ENCODE results near the gene OR8A1. TPM values are rescaled to one million over a fixed set of nuclear protein-coding genes. Genes with fewer than 3 reads are reported as not detected.

The OR8A1 gene
- total and polyA plus RNA-seq, 4 donors: 0.03 TPM; not detected in 3

DNA sequence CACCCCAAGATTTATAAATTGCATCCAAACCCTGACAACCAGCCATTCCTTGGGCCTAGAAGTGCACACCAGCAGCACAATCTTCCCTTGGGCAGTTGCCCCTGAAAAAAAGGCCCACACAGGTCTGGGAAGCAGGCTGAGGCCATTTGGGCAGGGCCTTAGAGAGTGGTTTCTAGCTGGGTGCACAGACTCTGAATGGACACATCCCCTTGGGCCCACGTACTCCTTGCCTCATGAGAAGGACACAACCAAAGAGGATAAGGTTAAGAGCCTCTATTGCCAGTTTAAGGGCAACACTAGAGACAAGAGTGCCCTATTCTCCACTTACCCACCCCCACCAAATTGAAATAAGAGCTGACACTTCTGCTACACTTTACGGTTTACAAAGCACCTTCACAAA is 40.5 kb downstream of the OR8A1 start:
- Histone ChIP-seq H3K27ac (ENCODE audit: low read depth, low read length) (no peak overlapping the region), H3K9me3 (ENCODE audit: control insufficient read depth, insufficient read depth, low read length) (no peaks in the 10 kb centered on the region), H3K27me3 (ENCODE audit: control insufficient read depth, insufficient read depth, low read length) (no peaks in the 10 kb centered on the region), H3K4me3 (ENCODE audit: low read depth, low read length) (no peak overlapping the region), H3K4me1 (ENCODE audit: control insufficient read depth, insufficient read depth, low read length) (no peaks in the 10 kb centered on the region), H3K36me3 (ENCODE audit: control insufficient read depth, insufficient read depth, low read length) (no peaks in the 10 kb centered on the region)
- DNase-seq (ENCODE audit: low read depth in 4 of 6, low spot score in 6 of 6): no peak
- 78% methylated on average over 1 of the region's 2 CpGs for WGBS (ENCODE audit: insufficient coverage)

DNA sequence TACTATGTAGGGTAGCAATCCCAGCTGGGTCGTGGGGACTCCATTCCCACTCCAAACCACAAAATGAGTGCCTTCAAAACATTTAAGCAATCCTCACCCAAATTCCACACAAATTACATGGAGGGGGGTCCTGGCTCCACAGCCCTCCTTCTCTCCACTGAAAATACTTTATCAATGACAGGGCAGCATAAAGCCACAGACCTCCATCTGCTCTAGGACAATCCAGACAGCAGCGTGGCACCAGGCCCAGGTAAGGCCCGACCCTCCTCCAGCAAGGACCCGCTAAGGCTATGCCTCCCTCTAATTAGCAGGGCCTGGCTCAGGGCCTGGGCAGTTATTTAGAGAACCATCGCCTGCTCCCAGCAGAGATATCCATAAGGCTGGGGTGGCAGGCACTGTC is 41.3 kb downstream of the OR8A1 start, which contains the start of gene PANX3:
TSS of gene PANX3 (plus strand) at position 365 of the 400 bp plus-strand sequence. CDS start 129 bp downstream, outside the sequence.
- H3K4me1 ChIP-seq (ENCODE audit: control insufficient read depth, insufficient read depth, low read length): no peaks in the 10 kb centered on the region
- no peaks in the 10 kb centered on the region for H3K36me3 ChIP-seq (ENCODE audit: control insufficient read depth, insufficient read depth, low read length)
- 61% methylated on average over 5 of the region's 5 CpGs for WGBS (ENCODE audit: insufficient coverage)
- no peak within 1 kb of the TSS for H3K4me3 ChIP-seq (ENCODE audit: low read depth, low read length)
- H3K27ac ChIP-seq (ENCODE audit: low read depth, low read length): no peak within 1 kb of the TSS
- H3K27me3 ChIP-seq (ENCODE audit: control insufficient read depth, insufficient read depth, low read length): no peaks in the 10 kb centered on the region
- H3K9me3 ChIP-seq (ENCODE audit: control insufficient read depth, insufficient read depth, low read length): no peaks in the 10 kb centered on the region
- no peak for DNase-seq (ENCODE audit: low read depth in 4 of 6, low spot score in 6 of 6)

DNA sequence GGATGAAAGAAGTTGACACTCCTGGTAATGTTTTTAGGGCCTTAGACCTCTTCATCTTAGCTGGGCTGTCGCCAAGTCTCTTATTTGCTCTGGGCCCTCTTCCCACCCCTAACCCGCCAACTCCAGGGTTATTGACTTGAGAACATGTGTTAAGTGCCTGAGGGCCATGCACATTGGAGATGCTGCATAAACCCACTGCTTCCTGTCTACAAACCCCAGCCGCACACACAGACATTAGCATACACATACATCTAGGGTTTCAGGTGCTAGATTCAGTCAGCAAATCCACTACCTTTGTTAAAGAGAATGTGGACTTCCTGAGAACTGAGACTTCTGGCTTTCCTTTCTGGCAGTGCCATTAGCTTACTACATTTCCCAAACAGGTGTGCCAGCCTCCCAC is 42.2 kb downstream of the OR8A1 start:
- H3K36me3 ChIP-seq (ENCODE audit: control insufficient read depth, insufficient read depth, low read length): no peaks in the 10 kb centered on the region
- no peak overlapping the region for H3K4me3 ChIP-seq (ENCODE audit: low read depth, low read length)
- 67% methylated on average over 1 of the region's 3 CpGs for WGBS (ENCODE audit: insufficient coverage)
- no peak overlapping the region for H3K27ac ChIP-seq (ENCODE audit: low read depth, low read length)
- H3K27me3 ChIP-seq (ENCODE audit: control insufficient read depth, insufficient read depth, low read length): no peaks in the 10 kb centered on the region
- no peak for DNase-seq (ENCODE audit: low read depth in 4 of 6, low spot score in 6 of 6)
- no peaks in the 10 kb centered on the region for H3K9me3 ChIP-seq (ENCODE audit: control insufficient read depth, insufficient read depth, low read length)
- no peaks in the 10 kb centered on the region for H3K4me1 ChIP-seq (ENCODE audit: control insufficient read depth, insufficient read depth, low read length)

DNA sequence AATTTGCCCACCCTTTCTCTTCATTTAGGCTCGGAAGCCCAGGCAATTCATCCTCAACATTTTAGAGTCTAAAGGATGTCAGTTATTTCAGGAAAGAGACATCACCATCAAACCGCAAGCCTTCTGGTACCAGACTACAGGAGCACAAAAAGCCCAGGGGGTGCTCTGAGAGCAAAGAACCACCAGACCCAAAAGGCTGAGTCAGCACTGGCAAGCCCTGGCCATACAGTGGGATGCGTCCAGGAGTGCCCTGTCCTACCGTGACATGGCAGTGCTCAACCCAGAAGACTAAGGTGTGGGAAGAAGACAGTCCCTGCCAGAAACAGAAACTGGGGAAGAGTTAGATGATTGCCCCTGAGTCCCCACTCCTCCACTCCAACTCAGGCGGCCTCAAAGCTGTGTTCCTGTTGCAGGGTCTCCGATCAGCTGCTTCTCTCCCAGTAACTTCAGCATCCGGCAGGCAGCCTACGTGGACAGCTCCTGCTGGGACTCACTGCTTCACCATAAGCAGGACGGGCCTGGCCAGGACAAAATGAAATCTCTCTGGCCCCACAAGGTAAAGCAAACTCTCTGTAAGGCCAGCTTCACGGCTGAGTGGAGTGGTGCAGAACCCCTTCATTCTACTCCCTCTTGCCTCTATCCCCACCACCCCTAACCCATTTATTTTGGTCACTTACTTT is 42.9 kb downstream of the OR8A1 start:
- no peak overlapping the region for H3K27ac ChIP-seq (ENCODE audit: low read depth, low read length)

DNA sequence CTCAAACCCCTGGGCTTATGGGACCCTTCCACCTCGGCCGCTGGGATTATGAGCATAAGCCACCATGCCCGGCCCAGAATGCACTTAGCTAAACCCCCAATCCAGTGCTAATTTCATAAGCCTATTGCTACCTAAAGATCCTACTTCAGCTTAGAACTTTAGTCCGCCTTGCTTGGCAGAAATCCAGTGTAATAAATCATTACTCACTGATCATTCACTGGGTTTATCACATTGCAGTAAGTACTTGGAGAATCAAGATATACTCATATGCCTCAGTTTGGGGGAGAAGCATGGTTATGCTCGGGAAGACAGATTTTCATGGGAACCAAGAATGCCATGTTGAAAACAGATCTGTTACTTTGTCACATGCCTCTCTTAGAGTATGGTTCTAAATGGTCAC is 49.1 kb downstream of the OR8A1 start:
- Histone ChIP-seq H3K4me3 (ENCODE audit: low read depth, low read length) (no peak overlapping the region), H3K36me3 (ENCODE audit: control insufficient read depth, insufficient read depth, low read length) (no peaks in the 10 kb centered on the region), H3K4me1 (ENCODE audit: control insufficient read depth, insufficient read depth, low read length) (no peaks in the 10 kb centered on the region), H3K9me3 (ENCODE audit: control insufficient read depth, insufficient read depth, low read length) (no peaks in the 10 kb centered on the region), H3K27ac (ENCODE audit: low read depth, low read length) (no peak overlapping the region), H3K27me3 (ENCODE audit: control insufficient read depth, insufficient read depth, low read length) (peaks cover 3% of the 10 kb centered on the region)
- no peak for DNase-seq (ENCODE audit: low read depth in 4 of 6, low spot score in 6 of 6)
- 92% methylated on average over 3 of the region's 5 CpGs for WGBS (ENCODE audit: insufficient coverage)

More for the DNA sequence above, 42.9 kb downstream of the OR8A1 start:
- DNase-seq (ENCODE audit: low read depth in 4 of 6, low spot score in 6 of 6): no peak
- no peaks in the 10 kb centered on the region for H3K36me3 ChIP-seq (ENCODE audit: control insufficient read depth, insufficient read depth, low read length)
- WGBS (ENCODE audit: insufficient coverage): 67% methylated on average over 9 of the region's 10 CpGs
- no peaks in the 10 kb centered on the region for H3K9me3 ChIP-seq (ENCODE audit: control insufficient read depth, insufficient read depth, low read length)
- H3K4me1 ChIP-seq (ENCODE audit: control insufficient read depth, insufficient read depth, low read length): no peaks in the 10 kb centered on the region
- no peak overlapping the region for H3K4me3 ChIP-seq (ENCODE audit: low read depth, low read length)
- peaks cover 3% of the 10 kb centered on the region for H3K27me3 ChIP-seq (ENCODE audit: control insufficient read depth, insufficient read depth, low read length)

Small RNA genes within 50 kb of the gene (small RNA-seq; reads per million reads assigned to genes)
- gene OR8A3P (ENCODE audit: low replicate concordance): not detected

Other genes with a start within 250 kb of the OR8A1 start
- not detected for gene OR8D2, start 249.8 kb upstream of the OR8A1 start, total RNA-seq
- not detected for gene OR8D2, start 249.8 kb upstream of the OR8A1 start, polyA plus RNA-seq (ENCODE audit: insufficient read length in 2 of 2)
- not detected for gene OR8B2, start 185.5 kb upstream of the OR8A1 start, total RNA-seq
- not detected for gene OR8B2, start 185.5 kb upstream of the OR8A1 start, polyA plus RNA-seq (ENCODE audit: insufficient read length in 2 of 2)
- not detected for gene OR8B3, start 171.0 kb upstream of the OR8A1 start, total RNA-seq
- gene OR8B3, start 171.0 kb upstream of the OR8A1 start, polyA plus RNA-seq (ENCODE audit: insufficient read length in 2 of 2): not detected
- gene OR8B4, start 145.1 kb upstream of the OR8A1 start, total RNA-seq: not detected
- not detected for gene OR8B4, start 145.1 kb upstream of the OR8A1 start, polyA plus RNA-seq (ENCODE audit: insufficient read length in 2 of 2)
- not detected for gene OR8B8, start 124.3 kb upstream of the OR8A1 start, total RNA-seq
- gene OR8B8, start 124.3 kb upstream of the OR8A1 start, polyA plus RNA-seq (ENCODE audit: insufficient read length in 2 of 2): not detected
- not detected for gene OR8B12, start 26.3 kb upstream of the OR8A1 start, total RNA-seq
- gene OR8B12, start 26.3 kb upstream of the OR8A1 start, polyA plus RNA-seq (ENCODE audit: insufficient read length in 2 of 2): not detected
- gene PANX3, start 41.4 kb downstream of the OR8A1 start, total RNA-seq: under 1 TPM in 1 of 2 donors, not detected in 1; 0.11 TPM
- gene PANX3, start 41.4 kb downstream of the OR8A1 start, polyA plus RNA-seq (ENCODE audit: insufficient read length in 2 of 2): not detected
- 10 to 100 TPM; 26.5 to 38.4 TPM for gene TBRG1, start 52.9 kb downstream of the OR8A1 start, total RNA-seq
- gene TBRG1, start 52.9 kb downstream of the OR8A1 start, polyA plus RNA-seq (ENCODE audit: insufficient read length in 2 of 2): 10 to 100 TPM; 48.6 to 52.0 TPM
- 10 to 100 TPM; 17.0 to 31.1 TPM for gene SIAE, start 103.7 kb downstream of the OR8A1 start, total RNA-seq
- 10 to 100 TPM; 29.9 to 30.3 TPM for gene SIAE, start 103.7 kb downstream of the OR8A1 start, polyA plus RNA-seq (ENCODE audit: insufficient read length in 2 of 2)
- gene SPA17, start 103.9 kb downstream of the OR8A1 start, total RNA-seq: 10 to 100 TPM in 1 of 2 donors, 1 to 10 TPM in 1; 7.7 to 29.6 TPM
- gene SPA17, start 103.9 kb downstream of the OR8A1 start, polyA plus RNA-seq (ENCODE audit: insufficient read length in 2 of 2): 10 to 100 TPM; 16.6 to 23.8 TPM
- 1 to 10 TPM; 1.5 to 1.8 TPM for gene NRGN, start 169.9 kb downstream of the OR8A1 start, total RNA-seq
- 10 to 100 TPM; 31.4 to 33.3 TPM for gene NRGN, start 169.9 kb downstream of the OR8A1 start, polyA plus RNA-seq (ENCODE audit: insufficient read length in 2 of 2)
- gene VSIG2, start 182.3 kb downstream of the OR8A1 start, total RNA-seq: 1 to 10 TPM in 1 of 2 donors, under 1 TPM in 1; 0.20 to 1.3 TPM
- gene VSIG2, start 182.3 kb downstream of the OR8A1 start, polyA plus RNA-seq (ENCODE audit: insufficient read length in 2 of 2): 1 to 10 TPM; 1.2 to 2.3 TPM
- gene ESAM, start 192.3 kb downstream of the OR8A1 start, total RNA-seq: 10 to 100 TPM in 1 of 2 donors, 1 to 10 TPM in 1; 9.5 to 23.3 TPM
- 10 to 100 TPM; 38.2 to 43.1 TPM for gene ESAM, start 192.3 kb downstream of the OR8A1 start, polyA plus RNA-seq (ENCODE audit: insufficient read length in 2 of 2)
- 10 to 100 TPM; 17.8 to 21.0 TPM for gene MSANTD2, start 230.4 kb downstream of the OR8A1 start, total RNA-seq
- 10 to 100 TPM; 24.1 to 28.4 TPM for gene MSANTD2, start 230.4 kb downstream of the OR8A1 start, polyA plus RNA-seq (ENCODE audit: insufficient read length in 2 of 2)

All from spinal cord (tissue), 10 donors.